GM12873 (cell line): Measurements from ENCODE around the gene NMT1.

ENCODE experiments used
- CTCF ChIP-seq: IDR thresholded peaks from 2 replicates; pipeline ENCODE4 v1.5.1; 2012; ENCODE audit warnings: low read depth, mild to moderate bottlenecking, moderate library complexity, low read length, control low read depth; ENCODE audit not compliant: insufficient read depth; ENCODE audit errors: missing control alignments

NMT1 gene

DNA sequence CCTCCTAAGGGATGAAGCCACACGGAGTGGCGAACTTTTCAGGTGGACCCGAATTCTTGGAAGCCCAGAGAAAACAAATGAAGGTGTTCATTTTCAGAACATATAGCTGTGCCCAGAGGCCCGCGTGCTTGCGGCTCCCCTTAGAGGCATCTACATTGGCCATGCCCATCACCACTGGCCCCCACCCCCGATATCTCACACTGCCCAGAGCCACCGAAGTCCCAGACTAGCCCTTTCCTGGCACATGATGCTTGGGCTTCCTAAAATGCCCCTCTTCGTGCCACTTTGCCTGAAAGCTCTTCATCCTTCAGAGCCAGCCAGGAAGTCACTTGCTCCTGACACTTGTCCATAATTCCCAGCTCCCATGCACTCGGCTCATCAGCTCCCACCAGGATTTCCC lies 85.0 kb downstream of the NMT1 start:
- TF ChIP-seq CTCF: no peak

GRCh38 chr17:45146592-45146889 lies 85.4 kb downstream of the NMT1 start:
- no peak for TF ChIP-seq CTCF

- TF ChIP-seq CTCF: no peak
These were observed 85.9 kb downstream of the NMT1 start for GRCh38 chr17:45146890-45147580.

DNA sequence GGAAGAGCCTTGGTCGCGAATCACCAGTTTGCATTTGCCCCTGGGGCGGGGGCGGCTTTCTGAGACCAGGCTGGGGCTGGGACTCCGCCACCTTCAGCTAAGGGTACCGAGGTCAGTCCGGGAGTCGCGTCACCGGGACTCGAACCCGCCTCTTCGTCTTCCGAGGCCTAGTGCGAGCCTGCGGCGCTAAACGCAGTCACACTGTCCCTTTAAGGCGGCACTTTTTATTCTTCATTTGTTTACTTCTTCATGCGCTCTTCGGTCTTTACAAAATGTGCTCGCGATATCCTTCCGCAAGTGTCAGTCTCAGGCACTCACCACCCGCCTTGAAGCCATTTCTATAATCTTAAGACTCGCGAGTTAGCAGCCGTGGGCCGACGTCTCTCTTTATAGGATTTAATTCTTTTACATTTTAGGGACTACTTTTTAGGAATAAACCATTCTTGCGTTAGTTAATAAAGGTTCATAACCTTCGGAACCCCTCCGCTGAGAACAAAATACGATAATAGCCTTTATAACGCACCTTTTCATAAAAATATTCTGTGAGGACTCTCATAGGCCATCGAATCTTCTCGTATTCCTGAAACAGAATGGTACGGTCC lies 86.6 kb downstream of the NMT1 start:
- no peak for TF ChIP-seq CTCF

- TF ChIP-seq CTCF: no peak
These were observed 87.3 kb downstream of the NMT1 start, which contains the start of gene HEXIM1 for GRCh38 chr17:45148183-45149036. Gene HEXIM1 (plus strand): TSS chr17:45148475. CDS start chr17:45149191, 716 bp downstream.

GRCh38 chr17:45149037-45149668 lies 88.0 kb downstream of the NMT1 start:
- TF ChIP-seq CTCF: peak; percentile 84
